ENCODE results near the gene MPZL2.

The MPZL2 gene

GRCh38 chr11:118306556-118306955 is 42.5 kb upstream of the MPZL2 start:
- DNase-seq (ENCODE audit: insufficient read length, low spot score) (no peak), FAIRE-seq (no peak)
- TF ChIP-seq CTCF (IDR thresholded peaks at IDR 0.05; ENCODE audit: insufficient read depth, missing control alignments) = no peak

- DNase-seq (ENCODE audit: insufficient read length, low spot score) = no peak
- FAIRE-seq = no peak
- TF ChIP-seq CTCF (IDR thresholded peaks at IDR 0.05; ENCODE audit: insufficient read depth, missing control alignments) = no peak
Observed at GRCh38 chr11:118305726-118306125, 41.6 kb upstream of the MPZL2 start.

GRCh38 chr11:118304568-118305248 is 40.6 kb upstream of the MPZL2 start, which contains the start of gene CD3E:
Gene CD3E (plus strand): TSS chr11:118304730. CDS start chr11:118304953, 223 bp downstream.
- no peak for TF ChIP-seq CTCF (IDR thresholded peaks at IDR 0.05; ENCODE audit: insufficient read depth, missing control alignments)
- no peak for DNase-seq (ENCODE audit: insufficient read length, low spot score)

GRCh38 chr11:118304227-118304567 is 40.1 kb upstream of the MPZL2 start:
- no peak for TF ChIP-seq CTCF (IDR thresholded peaks at IDR 0.05; ENCODE audit: insufficient read depth, missing control alignments)
- no peak for FAIRE-seq

More at GRCh38 chr11:118304568-118305248, 40.6 kb upstream of the MPZL2 start, which contains the start of gene CD3E:
- FAIRE-seq = no peak

GRCh38 chr11:118301600-118302195 is 37.6 kb upstream of the MPZL2 start:
- FAIRE-seq (no peak), DNase-seq (ENCODE audit: insufficient read length, low spot score) (no peak)
- no peak for TF ChIP-seq CTCF (IDR thresholded peaks at IDR 0.05; ENCODE audit: insufficient read depth, missing control alignments)

More at GRCh38 chr11:118304227-118304567, 40.1 kb upstream of the MPZL2 start:
- no peak for DNase-seq (ENCODE audit: insufficient read length, low spot score)

- TF ChIP-seq CTCF (IDR thresholded peaks at IDR 0.05; ENCODE audit: insufficient read depth, missing control alignments) = peak; percentile 61
- FAIRE-seq = no peak
- DNase-seq (ENCODE audit: insufficient read length, low spot score) = no peak
Observed at GRCh38 chr11:118295815-118296454, 31.8 kb upstream of the MPZL2 start.

GRCh38 chr11:118295199-118295598 is 31.1 kb upstream of the MPZL2 start:
- TF ChIP-seq CTCF (IDR thresholded peaks at IDR 0.05; ENCODE audit: insufficient read depth, missing control alignments) = no peak
- DNase-seq (ENCODE audit: insufficient read length, low spot score) (no peak), FAIRE-seq (no peak)

Data from D721Med (cell line).